ENCODE data around the gene ANKRD13A. TPM values are rescaled to one million over a fixed set of nuclear protein-coding genes. Genes with fewer than 3 reads are reported as not detected.

ANKRD13A gene
- total and polyA plus RNA-seq, 2 of the 13 experiments (the other 11 are each of a cell fraction or from before 2014, with no cell fraction given) = 34.1 to 41.6 TPM

DNA sequence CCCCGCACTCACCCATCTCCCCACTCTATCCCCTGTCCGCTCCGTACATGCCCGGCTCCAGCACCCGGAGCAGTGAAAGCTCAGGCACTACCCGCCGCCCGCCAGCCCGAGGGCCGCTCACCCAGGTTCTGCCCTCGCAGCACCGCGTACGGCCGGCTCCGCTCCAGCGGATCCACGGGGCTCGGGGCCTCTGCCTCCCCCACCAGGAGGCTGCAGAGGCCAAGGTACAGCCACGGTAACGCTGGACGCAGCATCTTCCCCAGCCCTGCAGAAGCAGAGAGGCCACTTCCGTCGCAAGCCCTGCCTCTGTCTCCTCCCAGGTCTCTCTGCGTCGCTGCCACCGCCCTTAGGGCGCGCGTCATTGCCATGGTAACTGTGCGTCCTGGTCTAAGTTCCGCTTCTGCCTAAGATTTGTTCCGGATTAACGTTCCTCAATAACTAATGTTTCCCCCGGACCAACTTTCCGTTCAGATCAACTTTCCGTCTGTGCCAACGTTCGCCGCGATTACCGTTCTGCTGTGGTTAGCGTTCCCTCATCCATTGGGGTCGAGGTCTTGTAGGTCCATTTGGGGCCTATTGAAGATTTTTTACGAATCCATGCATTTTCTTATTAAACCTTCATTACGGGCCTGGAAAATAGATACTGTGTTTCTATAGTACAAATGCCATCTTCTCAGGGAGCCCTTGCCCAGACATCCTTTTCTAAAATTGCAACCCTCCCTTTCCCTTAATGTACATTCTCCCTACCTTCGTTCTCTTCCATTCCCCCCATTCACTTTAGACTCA, 49.2 kb downstream of the ANKRD13A start, which contains the start of gene C12orf76 (continued):
- TF ChIP-seq, protein P1, sequence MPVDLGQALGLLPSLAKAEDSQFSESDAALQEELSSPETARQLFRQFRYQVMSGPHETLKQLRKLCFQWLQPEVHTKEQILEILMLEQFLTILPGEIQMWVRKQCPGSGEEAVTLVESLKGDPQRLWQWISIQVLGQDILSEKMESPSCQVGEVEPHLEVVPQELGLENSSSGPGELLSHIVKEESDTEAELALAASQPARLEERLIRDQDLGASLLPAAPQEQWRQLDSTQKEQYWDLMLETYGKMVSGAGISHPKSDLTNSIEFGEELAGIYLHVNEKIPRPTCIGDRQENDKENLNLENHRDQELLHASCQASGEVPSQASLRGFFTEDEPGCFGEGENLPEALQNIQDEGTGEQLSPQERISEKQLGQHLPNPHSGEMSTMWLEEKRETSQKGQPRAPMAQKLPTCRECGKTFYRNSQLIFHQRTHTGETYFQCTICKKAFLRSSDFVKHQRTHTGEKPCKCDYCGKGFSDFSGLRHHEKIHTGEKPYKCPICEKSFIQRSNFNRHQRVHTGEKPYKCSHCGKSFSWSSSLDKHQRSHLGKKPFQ (CRISPR knock-in tag; IDR thresholded peaks at IDR 0.05; ENCODE audit: insufficient replicate concordance) = no peak
- TF ChIP-seq, protein P2, sequence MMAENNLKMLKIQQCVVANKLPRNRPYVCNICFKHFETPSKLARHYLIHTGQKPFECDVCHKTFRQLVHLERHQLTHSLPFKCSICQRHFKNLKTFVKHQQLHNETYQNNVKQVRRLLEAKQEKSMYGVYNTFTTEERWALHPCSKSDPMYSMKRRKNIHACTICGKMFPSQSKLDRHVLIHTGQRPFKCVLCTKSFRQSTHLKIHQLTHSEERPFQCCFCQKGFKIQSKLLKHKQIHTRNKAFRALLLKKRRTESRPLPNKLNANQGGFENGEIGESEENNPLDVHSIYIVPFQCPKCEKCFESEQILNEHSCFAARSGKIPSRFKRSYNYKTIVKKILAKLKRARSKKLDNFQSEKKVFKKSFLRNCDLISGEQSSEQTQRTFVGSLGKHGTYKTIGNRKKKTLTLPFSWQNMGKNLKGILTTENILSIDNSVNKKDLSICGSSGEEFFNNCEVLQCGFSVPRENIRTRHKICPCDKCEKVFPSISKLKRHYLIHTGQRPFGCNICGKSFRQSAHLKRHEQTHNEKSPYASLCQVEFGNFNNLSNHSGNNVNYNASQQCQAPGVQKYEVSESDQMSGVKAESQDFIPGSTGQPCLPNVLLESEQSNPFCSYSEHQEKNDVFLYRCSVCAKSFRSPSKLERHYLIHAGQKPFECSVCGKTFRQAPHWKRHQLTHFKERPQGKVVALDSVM (CRISPR knock-in tag; IDR thresholded peaks at IDR 0.05) = peak; percentile 98
- 0 out of 2 replicates have a peak, but pooled peaks have one; percentile 50 for TF ChIP-seq ZNF431 (CRISPR knock-in tag; IDR thresholded peaks at IDR 0.05; ENCODE audit: borderline replicate concordance, low read depth)
- TF ChIP-seq ZC3H13 (CRISPR knock-in tag; IDR thresholded peaks at IDR 0.05) = peak; percentile 78; the same call in 1 of the 2 replicates
- TF ChIP-seq ISX (CRISPR knock-in tag; conservative IDR thresholded peaks at IDR 0.05) = no peak
- TF ChIP-seq, protein P3, sequence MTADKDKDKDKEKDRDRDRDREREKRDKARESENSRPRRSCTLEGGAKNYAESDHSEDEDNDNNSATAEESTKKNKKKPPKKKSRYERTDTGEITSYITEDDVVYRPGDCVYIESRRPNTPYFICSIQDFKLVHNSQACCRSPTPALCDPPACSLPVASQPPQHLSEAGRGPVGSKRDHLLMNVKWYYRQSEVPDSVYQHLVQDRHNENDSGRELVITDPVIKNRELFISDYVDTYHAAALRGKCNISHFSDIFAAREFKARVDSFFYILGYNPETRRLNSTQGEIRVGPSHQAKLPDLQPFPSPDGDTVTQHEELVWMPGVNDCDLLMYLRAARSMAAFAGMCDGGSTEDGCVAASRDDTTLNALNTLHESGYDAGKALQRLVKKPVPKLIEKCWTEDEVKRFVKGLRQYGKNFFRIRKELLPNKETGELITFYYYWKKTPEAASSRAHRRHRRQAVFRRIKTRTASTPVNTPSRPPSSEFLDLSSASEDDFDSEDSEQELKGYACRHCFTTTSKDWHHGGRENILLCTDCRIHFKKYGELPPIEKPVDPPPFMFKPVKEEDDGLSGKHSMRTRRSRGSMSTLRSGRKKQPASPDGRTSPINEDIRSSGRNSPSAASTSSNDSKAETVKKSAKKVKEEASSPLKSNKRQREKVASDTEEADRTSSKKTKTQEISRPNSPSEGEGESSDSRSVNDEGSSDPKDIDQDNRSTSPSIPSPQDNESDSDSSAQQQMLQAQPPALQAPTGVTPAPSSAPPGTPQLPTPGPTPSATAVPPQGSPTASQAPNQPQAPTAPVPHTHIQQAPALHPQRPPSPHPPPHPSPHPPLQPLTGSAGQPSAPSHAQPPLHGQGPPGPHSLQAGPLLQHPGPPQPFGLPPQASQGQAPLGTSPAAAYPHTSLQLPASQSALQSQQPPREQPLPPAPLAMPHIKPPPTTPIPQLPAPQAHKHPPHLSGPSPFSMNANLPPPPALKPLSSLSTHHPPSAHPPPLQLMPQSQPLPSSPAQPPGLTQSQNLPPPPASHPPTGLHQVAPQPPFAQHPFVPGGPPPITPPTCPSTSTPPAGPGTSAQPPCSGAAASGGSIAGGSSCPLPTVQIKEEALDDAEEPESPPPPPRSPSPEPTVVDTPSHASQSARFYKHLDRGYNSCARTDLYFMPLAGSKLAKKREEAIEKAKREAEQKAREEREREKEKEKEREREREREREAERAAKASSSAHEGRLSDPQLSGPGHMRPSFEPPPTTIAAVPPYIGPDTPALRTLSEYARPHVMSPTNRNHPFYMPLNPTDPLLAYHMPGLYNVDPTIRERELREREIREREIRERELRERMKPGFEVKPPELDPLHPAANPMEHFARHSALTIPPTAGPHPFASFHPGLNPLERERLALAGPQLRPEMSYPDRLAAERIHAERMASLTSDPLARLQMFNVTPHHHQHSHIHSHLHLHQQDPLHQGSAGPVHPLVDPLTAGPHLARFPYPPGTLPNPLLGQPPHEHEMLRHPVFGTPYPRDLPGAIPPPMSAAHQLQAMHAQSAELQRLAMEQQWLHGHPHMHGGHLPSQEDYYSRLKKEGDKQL (CRISPR knock-in tag; IDR thresholded peaks at IDR 0.05; ENCODE audit: low read depth) = no peak; the same call in 1 of the 2 replicates
- peak; percentile 81 for TF ChIP-seq ZMYM3 (CRISPR knock-in tag; IDR thresholded peaks at IDR 0.05)
- TF ChIP-seq RFX5 (IDR thresholded peaks at IDR 0.05; ENCODE audit: low read depth, low read length) = peak; percentile 58
- peak; percentile 76 for TF ChIP-seq CBX1 (IDR thresholded peaks at IDR 0.05; ENCODE audit: low read depth)
- TF ChIP-seq, protein P4, sequence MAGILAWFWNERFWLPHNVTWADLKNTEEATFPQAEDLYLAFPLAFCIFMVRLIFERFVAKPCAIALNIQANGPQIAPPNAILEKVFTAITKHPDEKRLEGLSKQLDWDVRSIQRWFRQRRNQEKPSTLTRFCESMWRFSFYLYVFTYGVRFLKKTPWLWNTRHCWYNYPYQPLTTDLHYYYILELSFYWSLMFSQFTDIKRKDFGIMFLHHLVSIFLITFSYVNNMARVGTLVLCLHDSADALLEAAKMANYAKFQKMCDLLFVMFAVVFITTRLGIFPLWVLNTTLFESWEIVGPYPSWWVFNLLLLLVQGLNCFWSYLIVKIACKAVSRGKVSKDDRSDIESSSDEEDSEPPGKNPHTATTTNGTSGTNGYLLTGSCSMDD (CRISPR knock-in tag; IDR thresholded peaks at IDR 0.05) = no peak
- TF ChIP-seq, protein P5, sequence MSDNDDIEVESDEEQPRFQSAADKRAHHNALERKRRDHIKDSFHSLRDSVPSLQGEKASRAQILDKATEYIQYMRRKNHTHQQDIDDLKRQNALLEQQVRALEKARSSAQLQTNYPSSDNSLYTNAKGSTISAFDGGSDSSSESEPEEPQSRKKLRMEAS (IDR thresholded peaks at IDR 0.05) = peak; percentile 64
- TF ChIP-seq CBX2 (IDR thresholded peaks at IDR 0.05; ENCODE audit: low read depth, low read length) = no peak
- TF ChIP-seq CBX2 (CRISPR knock-in tag; IDR thresholded peaks at IDR 0.05; ENCODE audit: low read depth) = no peak
- TF ChIP-seq SP5 (CRISPR knock-in tag; IDR thresholded peaks at IDR 0.05; ENCODE audit: borderline replicate concordance, low read depth) = peak; percentile 22; the same call in 1 of the 2 replicates
- TF ChIP-seq, protein P6, sequence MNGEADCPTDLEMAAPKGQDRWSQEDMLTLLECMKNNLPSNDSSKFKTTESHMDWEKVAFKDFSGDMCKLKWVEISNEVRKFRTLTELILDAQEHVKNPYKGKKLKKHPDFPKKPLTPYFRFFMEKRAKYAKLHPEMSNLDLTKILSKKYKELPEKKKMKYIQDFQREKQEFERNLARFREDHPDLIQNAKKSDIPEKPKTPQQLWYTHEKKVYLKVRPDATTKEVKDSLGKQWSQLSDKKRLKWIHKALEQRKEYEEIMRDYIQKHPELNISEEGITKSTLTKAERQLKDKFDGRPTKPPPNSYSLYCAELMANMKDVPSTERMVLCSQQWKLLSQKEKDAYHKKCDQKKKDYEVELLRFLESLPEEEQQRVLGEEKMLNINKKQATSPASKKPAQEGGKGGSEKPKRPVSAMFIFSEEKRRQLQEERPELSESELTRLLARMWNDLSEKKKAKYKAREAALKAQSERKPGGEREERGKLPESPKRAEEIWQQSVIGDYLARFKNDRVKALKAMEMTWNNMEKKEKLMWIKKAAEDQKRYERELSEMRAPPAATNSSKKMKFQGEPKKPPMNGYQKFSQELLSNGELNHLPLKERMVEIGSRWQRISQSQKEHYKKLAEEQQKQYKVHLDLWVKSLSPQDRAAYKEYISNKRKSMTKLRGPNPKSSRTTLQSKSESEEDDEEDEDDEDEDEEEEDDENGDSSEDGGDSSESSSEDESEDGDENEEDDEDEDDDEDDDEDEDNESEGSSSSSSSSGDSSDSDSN (CRISPR knock-in tag; IDR thresholded peaks at IDR 0.05) = peak; percentile 93
- TF ChIP-seq GTF2F1 (IDR thresholded peaks at IDR 0.05; ENCODE audit: low read length) = peak; percentile 65; the same call in 1 of the 2 replicates

Measured in HepG2 (cell line).